Suprapubic skin (tissue), 4 donors: ENCODE measurements around the gene ZNF280A. TPM values are rescaled to one million over a fixed set of nuclear protein-coding genes. Genes with fewer than 3 reads are reported as not detected.

Source experiments
- DNase-seq, 2 donors: peaks; one replicate each; pipeline ENCODE4 v3.0.0-alpha.2; 2019; ENCODE audit warnings: low spot score in 2 of 2
- H3K27ac ChIP-seq: fragments of 200-600 bp; sonication (generic); one replicate; pipeline ENCODE4 v1.5.1; 2019
- H3K27me3 ChIP-seq: fragments of 200-600 bp; sonication (generic); one replicate; pipeline ENCODE4 v1.5.1; 2019
- H3K36me3 ChIP-seq: fragments of 200-600 bp; sonication (generic); one replicate; pipeline ENCODE4 v1.5.1; 2019
- H3K4me1 ChIP-seq: fragments of 200-600 bp; sonication (generic); one replicate; pipeline ENCODE4 v1.5.1; 2019
- H3K4me3 ChIP-seq: fragments of 200-600 bp; sonication (generic); one replicate; pipeline ENCODE4 v1.5.1; 2019; ENCODE audit warnings: mild to moderate bottlenecking
- H3K9me3 ChIP-seq: fragments of 200-600 bp; sonication (generic); one replicate; pipeline ENCODE4 v1.5.1; 2019
- CTCF ChIP-seq, 2 donors: fragments of 200-600 bp in 1 of 2; fragments of 450-650 bp in 1 of 2; sonication (generic) in 1 of 2; IDR thresholded peaks; one replicate each; pipeline ENCODE4 v1.5.1; 2016 to 2019; ENCODE audit warnings: antibody characterized with exemption in 2 of 2, mild to moderate bottlenecking in 1 of 2, moderate library complexity in 1 of 2
- EP300 ChIP-seq: sonication (generic); formaldehyde crosslinking; IDR thresholded peaks from one replicate; pipeline ENCODE4 v1.6.1; 2017; ENCODE audit warnings: antibody characterized with exemption
- POLR2A ChIP-seq, 2 donors: fragments of 450-650 bp; IDR thresholded peaks; one replicate each; pipeline ENCODE4 v1.6.1; 2017; ENCODE audit warnings: antibody characterized with exemption in 2 of 2, mild to moderate bottlenecking in 2 of 2, moderate library complexity in 2 of 2
- POLR2AphosphoS5 ChIP-seq, 3 donors: sonication (generic); formaldehyde crosslinking; IDR thresholded peaks; one replicate each; pipeline ENCODE4 v1.6.1; 2017; ENCODE audit warnings: antibody characterized with exemption in 3 of 3
- WGBS: methylation state at CpG from one replicate; pipeline ENCODE4 v1.1.5; 2018; 5-methylcytosine and 5-hydroxymethylcytosine counted together
- total RNA-seq, 4 donors: library from RNA; depleted of rRNA; stranded (reverse); fragments of >200 nt; gene quantifications; one replicate each; pipeline ENCODE4 v1.1.0, GENCODE V29; 2016

ZNF280A gene
- total RNA-seq, 4 donors from 2014 or later, result not detected

- DNase-seq, result no peak
- no peaks in the 10 kb centered on the region for H3K4me1 ChIP-seq
- no peak for TF ChIP-seq CTCF (IDR thresholded peaks at IDR 0.05)
- no peak for TF ChIP-seq EP300
- no peak for TF ChIP-seq POLR2A (IDR thresholded peaks at IDR 0.05)
- no peak for TF ChIP-seq POLR2AphosphoS5 (IDR thresholded peaks at IDR 0.05)
- H3K27me3 ChIP-seq, result peaks cover 5% of the 10 kb centered on the region
- no peaks in the 10 kb centered on the region for H3K36me3 ChIP-seq
- no peaks in the 10 kb centered on the region for H3K9me3 ChIP-seq
- H3K4me3 ChIP-seq, result no peak overlapping the region
- H3K27ac ChIP-seq, result no peak overlapping the region
- WGBS, result 85% methylated on average over 18 of the region's 25 CpGs
Observed at GRCh38 chr22:22558071-22558971, 38.3 kb upstream of the ZNF280A start.

GRCh38 chr22:22556995-22557925 lies 37.2 kb upstream of the ZNF280A start:
- no peak overlapping the region for H3K4me3 ChIP-seq
- peaks cover 5% of the 10 kb centered on the region for H3K27me3 ChIP-seq
- no peak for TF ChIP-seq CTCF (IDR thresholded peaks at IDR 0.05)
- TF ChIP-seq POLR2AphosphoS5 (IDR thresholded peaks at IDR 0.05), result no peak
- TF ChIP-seq POLR2A (IDR thresholded peaks at IDR 0.05), result no peak
- TF ChIP-seq EP300, result no peak
- H3K27ac ChIP-seq, result no peak overlapping the region
- no peak for DNase-seq
- no peaks in the 10 kb centered on the region for H3K4me1 ChIP-seq
- H3K36me3 ChIP-seq, result no peaks in the 10 kb centered on the region
- 92% methylated on average over 33 of the region's 38 CpGs for WGBS
- H3K9me3 ChIP-seq, result no peaks in the 10 kb centered on the region

GRCh38 chr22:22556578-22556977 lies 36.5 kb upstream of the ZNF280A start:
- H3K4me1 ChIP-seq, result no peaks in the 10 kb centered on the region
- no peak for DNase-seq
- H3K9me3 ChIP-seq, result no peaks in the 10 kb centered on the region
- WGBS, result 87% methylated on average over 12 of the region's 14 CpGs
- no peak overlapping the region for H3K4me3 ChIP-seq
- TF ChIP-seq CTCF (IDR thresholded peaks at IDR 0.05), result no peak
- no peak for TF ChIP-seq POLR2AphosphoS5 (IDR thresholded peaks at IDR 0.05)
- no peak for TF ChIP-seq EP300
- TF ChIP-seq POLR2A (IDR thresholded peaks at IDR 0.05), result no peak
- no peaks in the 10 kb centered on the region for H3K36me3 ChIP-seq
- peaks cover 5% of the 10 kb centered on the region for H3K27me3 ChIP-seq
- H3K27ac ChIP-seq, result no peak overlapping the region

- Histone ChIP-seq H3K36me3 (no peaks in the 10 kb centered on the region), H3K27me3 (peaks cover 8% of the 10 kb centered on the region), H3K4me1 (no peaks in the 10 kb centered on the region), H3K27ac (no peak overlapping the region), H3K4me3 (no peak overlapping the region), H3K9me3 (no peaks in the 10 kb centered on the region)
- DNase-seq, result no peak
- WGBS, result 92% methylated on average over 9 of the region's 9 CpGs
- no peak for TF ChIP-seq POLR2AphosphoS5 (IDR thresholded peaks at IDR 0.05)
- TF ChIP-seq POLR2A (IDR thresholded peaks at IDR 0.05), result no peak
- TF ChIP-seq CTCF (IDR thresholded peaks at IDR 0.05), result no peak
Observed at GRCh38 chr22:22555596-22555995, 35.5 kb upstream of the ZNF280A start.
